Stomach smooth muscle (tissue), 2 donors: ENCODE measurements around the gene PADI3.

Source experiments
- H3K27ac ChIP-seq: one replicate; pipeline ENCODE4 v1.7.0; 2013; ENCODE audit warnings: mild to moderate bottlenecking, low read length, inconsistent platforms
- H3K27me3 ChIP-seq, 2 donors: one replicate each; pipeline ENCODE4 v1.7.0; 2013; ENCODE audit warnings: low read length in 2 of 2; ENCODE audit not compliant: insufficient read depth in 2 of 2, control insufficient read depth in 1 of 2
- H3K36me3 ChIP-seq, 2 donors: one replicate each; pipeline ENCODE4 v1.7.0; 2013; ENCODE audit warnings: low read length in 2 of 2; ENCODE audit not compliant: control insufficient read depth in 2 of 2, insufficient read depth in 2 of 2
- H3K4me1 ChIP-seq: one replicate; pipeline ENCODE4 v1.7.0; 2013; ENCODE audit warnings: low read length; ENCODE audit not compliant: control insufficient read depth, insufficient read depth
- H3K4me3 ChIP-seq, 2 donors: one replicate each; pipeline ENCODE4 v1.7.0; 2013; ENCODE audit warnings: low read length in 2 of 2
- H3K9ac ChIP-seq, 2 donors: one replicate each; pipeline ENCODE4 v1.7.0; 2013; ENCODE audit warnings: low read length in 2 of 2, mild to moderate bottlenecking in 1 of 2
- H3K9me3 ChIP-seq, 2 donors: one replicate each; pipeline ENCODE4 v1.7.0; 2013; ENCODE audit warnings: low read length in 2 of 2; ENCODE audit not compliant: control insufficient read depth in 2 of 2
- donor health status: healthy.
- donor health status: Pancreatic carcinoma.

Gene PADI3

GRCh38 chr1:17282836-17283235 is 33.9 kb downstream of the PADI3 start:
- Histone ChIP-seq H3K4me3 (no peak overlapping the region), H3K36me3 (no peaks in the 10 kb centered on the region), H3K4me1 (no peaks in the 10 kb centered on the region), H3K27me3 (peaks cover 3 to 15% of the 10 kb centered on the region in 2 donors), H3K27ac (no peak overlapping the region), H3K9ac (no peak overlapping the region), H3K9me3 (no peaks in the 10 kb centered on the region)

- Histone ChIP-seq H3K4me3 (no peak overlapping the region), H3K9me3 (no peaks in the 10 kb centered on the region), H3K9ac (no peak overlapping the region), H3K36me3 (no peaks in the 10 kb centered on the region), H3K27ac (no peak overlapping the region), H3K4me1 (no peaks in the 10 kb centered on the region), H3K27me3 (peaks cover 12 to 13% of the 10 kb centered on the region in 2 donors)
These were observed 37.7 kb downstream of the PADI3 start for GRCh38 chr1:17286646-17287045.

- Histone ChIP-seq H3K9ac (no peak overlapping the region), H3K36me3 (no peaks in the 10 kb centered on the region), H3K27ac (no peak overlapping the region), H3K9me3 (no peaks in the 10 kb centered on the region), H3K4me3 (no peak overlapping the region), H3K4me1 (no peaks in the 10 kb centered on the region), H3K27me3 (peaks cover 12 to 13% of the 10 kb centered on the region in 2 donors)
These were observed 38.4 kb downstream of the PADI3 start for GRCh38 chr1:17287130-17287776.

GRCh38 chr1:17289721-17290120 is 40.8 kb downstream of the PADI3 start:
- Histone ChIP-seq H3K4me3 (no peak overlapping the region), H3K9me3 (no peaks in the 10 kb centered on the region), H3K27me3 (peaks cover 12% of the 10 kb centered on the region in 2 donors), H3K9ac (no peak overlapping the region), H3K36me3 (no peaks in the 10 kb centered on the region), H3K4me1 (no peaks in the 10 kb centered on the region), H3K27ac (no peak overlapping the region)

GRCh38 chr1:17290553-17290952 is 41.7 kb downstream of the PADI3 start:
- Histone ChIP-seq H3K9ac (no peak overlapping the region), H3K9me3 (no peaks in the 10 kb centered on the region), H3K4me1 (no peaks in the 10 kb centered on the region), H3K27me3 (peaks cover 12% of the 10 kb centered on the region in 2 donors), H3K27ac (no peak overlapping the region), H3K4me3 (no peak overlapping the region), H3K36me3 (no peaks in the 10 kb centered on the region)

GRCh38 chr1:17292299-17293160 is 43.6 kb downstream of the PADI3 start:
- Histone ChIP-seq H3K4me1 (no peaks in the 10 kb centered on the region), H3K9ac (no peak overlapping the region), H3K4me3 (no peak overlapping the region), H3K9me3 (peaks cover 3% of the 10 kb centered on the region in 2 donors), H3K27ac (no peak overlapping the region), H3K36me3 (no peaks in the 10 kb centered on the region), H3K27me3 (peaks cover 11 to 12% of the 10 kb centered on the region in 2 donors)

- Histone ChIP-seq H3K27ac (no peak overlapping the region), H3K27me3 (peaks cover 8 to 12% of the 10 kb centered on the region in 2 donors)
These were observed 45.0 kb downstream of the PADI3 start for GRCh38 chr1:17293681-17294425.

GRCh38 chr1:17295292-17295691 is 46.4 kb downstream of the PADI3 start:
- no peak overlapping the region for H3K4me3 ChIP-seq
- no peaks in the 10 kb centered on the region for H3K4me1 ChIP-seq
- peaks cover 5 to 8% of the 10 kb centered on the region in 2 donors for H3K27me3 ChIP-seq
- H3K9me3 ChIP-seq = peaks cover 3 to 5% of the 10 kb centered on the region in 2 donors
- H3K27ac ChIP-seq = no peak overlapping the region
- no peak overlapping the region for H3K9ac ChIP-seq
- H3K36me3 ChIP-seq = no peaks in the 10 kb centered on the region

More at GRCh38 chr1:17293681-17294425, 45.0 kb downstream of the PADI3 start:
- Histone ChIP-seq H3K9me3 (peaks cover 3 to 5% of the 10 kb centered on the region in 2 donors), H3K4me1 (no peaks in the 10 kb centered on the region), H3K4me3 (no peak overlapping the region), H3K9ac (no peak overlapping the region), H3K36me3 (no peaks in the 10 kb centered on the region)

- Histone ChIP-seq H3K27ac (no peak overlapping the region), H3K4me3 (no peak overlapping the region), H3K36me3 (no peaks in the 10 kb centered on the region), H3K4me1 (no peaks in the 10 kb centered on the region), H3K9ac (no peak overlapping the region), H3K9me3 (peaks cover 3 to 9% of the 10 kb centered on the region in 2 donors), H3K27me3 (peaks cover 0 to 5% of the 10 kb centered on the region in 2 donors)
These were observed 47.2 kb downstream of the PADI3 start for GRCh38 chr1:17296086-17296485.

- H3K27ac ChIP-seq = no peak overlapping the region
- H3K36me3 ChIP-seq = no peaks in the 10 kb centered on the region
- peaks cover 0 to 5% of the 10 kb centered on the region in 2 donors for H3K27me3 ChIP-seq
- H3K9ac ChIP-seq = no peak overlapping the region
- H3K4me3 ChIP-seq = no peak overlapping the region
- no peaks in the 10 kb centered on the region for H3K4me1 ChIP-seq
- peaks cover 8 to 9% of the 10 kb centered on the region in 2 donors for H3K9me3 ChIP-seq
These were observed 49.1 kb downstream of the PADI3 start for GRCh38 chr1:17297991-17298390.
